ENCODE measurements around the gene DISP3.

The DISP3 gene

DNA sequence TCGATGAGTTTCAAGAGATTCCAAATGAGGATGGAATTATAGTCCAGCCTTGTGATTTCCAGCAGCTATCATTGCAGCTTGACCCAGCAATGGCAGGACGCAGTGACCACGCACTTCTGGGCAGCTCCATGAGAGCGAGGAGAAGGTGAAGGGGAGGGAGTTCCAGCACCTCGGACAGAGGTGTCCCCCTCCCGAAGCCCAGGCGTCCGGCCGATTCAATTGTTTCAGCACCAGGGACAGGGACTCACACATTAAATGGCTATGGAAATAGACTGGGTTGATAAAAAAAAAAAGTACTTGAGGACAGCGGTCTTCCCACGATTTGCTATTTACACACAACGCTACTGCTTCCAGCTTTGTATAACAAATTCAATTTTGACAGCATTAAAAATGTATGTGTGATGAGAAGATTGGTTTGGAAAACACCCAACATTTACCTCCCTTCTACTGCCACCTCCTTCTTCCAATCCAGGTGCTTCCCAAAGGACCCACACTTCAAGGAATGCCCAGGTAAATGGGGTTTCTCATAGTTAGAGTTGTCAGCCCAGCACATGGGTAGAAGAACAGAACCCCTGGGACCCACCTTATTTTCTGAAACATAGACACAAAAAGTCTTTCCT, 71.8 kb downstream of the DISP3 start:
- TF ChIP-seq EZH2 (IDR thresholded peaks at IDR 0.05; ENCODE audit: borderline replicate concordance, low read depth, low read length, severe bottlenecking), result no peak
- TF ChIP-seq, protein P1, sequence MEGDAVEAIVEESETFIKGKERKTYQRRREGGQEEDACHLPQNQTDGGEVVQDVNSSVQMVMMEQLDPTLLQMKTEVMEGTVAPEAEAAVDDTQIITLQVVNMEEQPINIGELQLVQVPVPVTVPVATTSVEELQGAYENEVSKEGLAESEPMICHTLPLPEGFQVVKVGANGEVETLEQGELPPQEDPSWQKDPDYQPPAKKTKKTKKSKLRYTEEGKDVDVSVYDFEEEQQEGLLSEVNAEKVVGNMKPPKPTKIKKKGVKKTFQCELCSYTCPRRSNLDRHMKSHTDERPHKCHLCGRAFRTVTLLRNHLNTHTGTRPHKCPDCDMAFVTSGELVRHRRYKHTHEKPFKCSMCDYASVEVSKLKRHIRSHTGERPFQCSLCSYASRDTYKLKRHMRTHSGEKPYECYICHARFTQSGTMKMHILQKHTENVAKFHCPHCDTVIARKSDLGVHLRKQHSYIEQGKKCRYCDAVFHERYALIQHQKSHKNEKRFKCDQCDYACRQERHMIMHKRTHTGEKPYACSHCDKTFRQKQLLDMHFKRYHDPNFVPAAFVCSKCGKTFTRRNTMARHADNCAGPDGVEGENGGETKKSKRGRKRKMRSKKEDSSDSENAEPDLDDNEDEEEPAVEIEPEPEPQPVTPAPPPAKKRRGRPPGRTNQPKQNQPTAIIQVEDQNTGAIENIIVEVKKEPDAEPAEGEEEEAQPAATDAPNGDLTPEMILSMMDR (IDR thresholded peaks at IDR 0.05; ENCODE audit: borderline replicate concordance, extremely low read depth, low read length, poor library complexity, severe bottlenecking), result no peak
- ATAC-seq (ENCODE audit: insufficient read depth, low read depth) (peak; percentile 85), DNase-seq (peak; percentile 86)
- Histone ChIP-seq H3K4me1 (ENCODE audit: insufficient read depth, low read length) (no peaks in the 10 kb centered on the region), H3K36me3 (ENCODE audit: insufficient read depth, low read length) (no peaks in the 10 kb centered on the region), H3K9me3 (ENCODE audit: insufficient read depth, low read length, severe bottlenecking) (no peaks in the 10 kb centered on the region), H3K79me2 (ENCODE audit: insufficient read depth, low read length) (no peaks in the 10 kb centered on the region), H3K4me3 (ENCODE audit: low read depth in 1 of 2, low read length in 2 of 2) (no peak overlapping the region), H3K4me2 (ENCODE audit: insufficient read depth, low read length) (no peak overlapping the region), H2AFZ (ENCODE audit: low read depth, low read length) (no peak overlapping the region), H3K27me3 (ENCODE audit: insufficient read depth, low read length, poor library complexity) (no peaks in the 10 kb centered on the region), H3K9ac (ENCODE audit: low read depth, low read length) (no peak overlapping the region), H4K20me1 (ENCODE audit: insufficient read depth, low read length) (peaks cover 15% of the 10 kb centered on the region), H3K27ac (ENCODE audit: low read length) (no peak overlapping the region)

DNA sequence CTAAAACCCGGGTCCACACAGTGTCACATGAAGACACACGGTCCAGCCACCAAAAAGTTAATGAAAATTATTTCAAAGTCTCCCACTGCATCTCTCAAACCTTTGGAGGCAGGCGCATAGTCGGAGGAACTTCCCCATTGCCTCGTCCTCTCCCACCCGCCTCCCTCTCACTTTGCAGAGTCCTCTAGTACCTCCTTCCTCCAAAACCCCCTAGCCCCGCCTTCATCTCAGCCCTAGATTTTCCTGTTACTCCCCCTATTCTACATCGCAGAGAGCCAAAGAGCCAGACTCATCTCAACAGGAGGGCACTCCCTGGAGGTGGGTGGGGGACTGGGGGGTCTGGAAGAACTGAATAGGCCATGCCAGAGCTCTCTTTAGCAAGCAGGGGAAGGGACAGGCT, 79.3 kb downstream of the DISP3 start:
- H2AFZ ChIP-seq (ENCODE audit: low read depth, low read length), result no peak overlapping the region
- no peaks in the 10 kb centered on the region for H3K79me2 ChIP-seq (ENCODE audit: insufficient read depth, low read length)

DNA sequence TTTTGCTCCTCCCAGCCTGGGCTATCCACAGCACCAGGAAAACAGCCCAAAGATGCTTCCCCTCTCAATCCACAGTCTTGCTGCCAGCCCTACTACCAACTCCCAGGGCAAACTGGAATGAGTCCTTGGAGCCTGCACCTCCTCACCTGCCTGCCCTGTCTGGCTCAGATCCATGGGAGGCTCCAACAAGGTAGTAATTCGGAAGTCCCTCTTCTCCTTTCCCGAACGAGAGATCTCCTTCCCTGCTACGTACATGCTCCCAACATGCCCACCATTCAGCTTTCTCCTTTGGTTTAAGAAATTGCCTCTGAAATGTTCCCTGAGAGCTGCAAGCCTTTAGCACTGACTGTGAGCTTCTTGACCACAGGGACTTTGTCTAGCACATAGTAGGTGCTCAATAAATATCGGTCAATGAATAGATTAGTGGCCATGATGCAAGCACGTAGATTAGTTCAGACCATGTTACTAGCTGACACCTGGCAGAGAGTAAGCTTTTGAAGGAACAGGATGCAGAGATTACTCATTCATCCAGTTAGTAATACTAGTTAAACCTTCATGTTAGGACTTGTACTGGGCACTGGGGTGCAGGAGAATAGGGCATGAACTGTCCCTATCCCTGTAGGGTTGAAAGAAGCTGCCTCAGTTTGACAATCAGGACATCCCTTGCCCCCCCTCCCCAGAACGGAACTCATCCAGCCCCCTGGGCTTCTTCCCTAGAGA, 80.1 kb downstream of the DISP3 start:
- Histone ChIP-seq H3K27ac (ENCODE audit: low read length) (no peak overlapping the region), H2AFZ (ENCODE audit: low read depth, low read length) (no peak overlapping the region)

More for the DNA sequence above, 79.3 kb downstream of the DISP3 start:
- TF ChIP-seq, protein P1 (IDR thresholded peaks at IDR 0.05; ENCODE audit: borderline replicate concordance, extremely low read depth, low read length, poor library complexity, severe bottlenecking), result no peak
- TF ChIP-seq EZH2 (IDR thresholded peaks at IDR 0.05; ENCODE audit: borderline replicate concordance, low read depth, low read length, severe bottlenecking), result no peak
- Histone ChIP-seq H3K9ac (ENCODE audit: low read depth, low read length) (no peak overlapping the region), H3K27me3 (ENCODE audit: insufficient read depth, low read length, poor library complexity) (peaks cover 5% of the 10 kb centered on the region), H3K36me3 (ENCODE audit: insufficient read depth, low read length) (no peaks in the 10 kb centered on the region), H3K9me3 (ENCODE audit: insufficient read depth, low read length, severe bottlenecking) (no peaks in the 10 kb centered on the region), H3K4me3 (ENCODE audit: low read depth in 1 of 2, low read length in 2 of 2) (no peak overlapping the region), H3K4me1 (ENCODE audit: insufficient read depth, low read length) (no peaks in the 10 kb centered on the region), H4K20me1 (ENCODE audit: insufficient read depth, low read length) (peaks cover 31% of the 10 kb centered on the region), H3K27ac (ENCODE audit: low read length) (no peak overlapping the region), H3K4me2 (ENCODE audit: insufficient read depth, low read length) (no peak overlapping the region)
- DNase-seq (no peak), ATAC-seq (ENCODE audit: insufficient read depth, low read depth) (no peak)

More for the DNA sequence above, 80.1 kb downstream of the DISP3 start:
- H4K20me1 ChIP-seq (ENCODE audit: insufficient read depth, low read length), result peaks cover 27% of the 10 kb centered on the region
- no peak overlapping the region for H3K4me3 ChIP-seq (ENCODE audit: low read depth in 1 of 2, low read length in 2 of 2)
- H3K79me2 ChIP-seq (ENCODE audit: insufficient read depth, low read length), result no peaks in the 10 kb centered on the region
- H3K36me3 ChIP-seq (ENCODE audit: insufficient read depth, low read length), result no peaks in the 10 kb centered on the region
- ATAC-seq (ENCODE audit: insufficient read depth, low read depth) (no peak), DNase-seq (no peak)
- no peak overlapping the region for H3K9ac ChIP-seq (ENCODE audit: low read depth, low read length)
- no peaks in the 10 kb centered on the region for H3K9me3 ChIP-seq (ENCODE audit: insufficient read depth, low read length, severe bottlenecking)
- no peaks in the 10 kb centered on the region for H3K4me1 ChIP-seq (ENCODE audit: insufficient read depth, low read length)
- peaks cover 5% of the 10 kb centered on the region for H3K27me3 ChIP-seq (ENCODE audit: insufficient read depth, low read length, poor library complexity)
- no peak for TF ChIP-seq EZH2 (IDR thresholded peaks at IDR 0.05; ENCODE audit: borderline replicate concordance, low read depth, low read length, severe bottlenecking)
- TF ChIP-seq, protein P1 (IDR thresholded peaks at IDR 0.05; ENCODE audit: borderline replicate concordance, extremely low read depth, low read length, poor library complexity, severe bottlenecking), result no peak
- no peak overlapping the region for H3K4me2 ChIP-seq (ENCODE audit: insufficient read depth, low read length)

All from DND-41 (cell line).